Mammary epithelial cell (primary cell): Measurements from ENCODE around the gene OR1B1.

Source experiments
- EZH2 ChIP-seq: IDR thresholded peaks from 2 replicates; pipeline ENCODE4 v1.6.1; 2012; ENCODE audit warnings: low read length, inconsistent platforms, borderline replicate concordance
- TF ChIP-seq, protein P1 (sequence below), 2 donors: IDR thresholded peaks in 1 of 2; conservative IDR thresholded peaks in 1 of 2; 2 replicates each; pipeline ENCODE4 v1.5.1; 2011 to 2012; ENCODE audit warnings: inconsistent platforms in 2 of 2, low read length in 2 of 2, mild to moderate bottlenecking in 2 of 2, control low read depth in 1 of 2, low read depth in 1 of 2; ENCODE audit not compliant: insufficient read depth in 1 of 2; ENCODE audit errors: extremely low read depth in 1 of 2

DNA sequence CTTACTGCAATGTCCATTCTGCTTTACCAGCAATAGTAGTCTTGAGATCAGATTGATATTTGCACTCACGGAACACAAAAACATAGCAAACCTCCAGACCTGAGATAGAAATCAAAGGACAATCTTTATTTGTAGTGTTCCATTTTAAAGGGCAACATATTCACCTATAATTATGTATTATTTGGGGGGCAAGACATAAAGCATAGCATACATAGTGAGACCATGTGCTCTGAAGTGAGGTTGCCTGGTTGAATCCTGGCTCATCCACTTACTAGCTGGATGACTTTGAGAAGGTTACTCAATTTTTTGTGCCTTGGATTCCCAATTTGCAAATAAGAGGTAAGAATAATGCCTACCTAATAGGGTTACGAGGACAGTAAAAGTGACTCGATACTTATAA is at the start of gene OR1B1:
- TF ChIP-seq, protein P1, sequence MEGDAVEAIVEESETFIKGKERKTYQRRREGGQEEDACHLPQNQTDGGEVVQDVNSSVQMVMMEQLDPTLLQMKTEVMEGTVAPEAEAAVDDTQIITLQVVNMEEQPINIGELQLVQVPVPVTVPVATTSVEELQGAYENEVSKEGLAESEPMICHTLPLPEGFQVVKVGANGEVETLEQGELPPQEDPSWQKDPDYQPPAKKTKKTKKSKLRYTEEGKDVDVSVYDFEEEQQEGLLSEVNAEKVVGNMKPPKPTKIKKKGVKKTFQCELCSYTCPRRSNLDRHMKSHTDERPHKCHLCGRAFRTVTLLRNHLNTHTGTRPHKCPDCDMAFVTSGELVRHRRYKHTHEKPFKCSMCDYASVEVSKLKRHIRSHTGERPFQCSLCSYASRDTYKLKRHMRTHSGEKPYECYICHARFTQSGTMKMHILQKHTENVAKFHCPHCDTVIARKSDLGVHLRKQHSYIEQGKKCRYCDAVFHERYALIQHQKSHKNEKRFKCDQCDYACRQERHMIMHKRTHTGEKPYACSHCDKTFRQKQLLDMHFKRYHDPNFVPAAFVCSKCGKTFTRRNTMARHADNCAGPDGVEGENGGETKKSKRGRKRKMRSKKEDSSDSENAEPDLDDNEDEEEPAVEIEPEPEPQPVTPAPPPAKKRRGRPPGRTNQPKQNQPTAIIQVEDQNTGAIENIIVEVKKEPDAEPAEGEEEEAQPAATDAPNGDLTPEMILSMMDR (conservative IDR thresholded peaks at IDR 0.05 in 1 of 2, IDR thresholded peaks at IDR 0.05 in 1 of 2; ENCODE audit: extremely low read depth in 1 of 2, insufficient read depth in 1 of 2, low read depth in 1 of 2, low read length in 2 of 2) = no peak
- no peak for TF ChIP-seq EZH2
